CD8-positive, alpha-beta memory T cell (primary cell): Measurements from ENCODE around the gene KAZN. TPM values are rescaled to one million over a fixed set of nuclear protein-coding genes. Genes with fewer than 3 reads are reported as not detected.

Source experiments
- CTCF ChIA-PET: fragments of 350-600 bp; sonication (Branson Sonifier 250); formaldehyde crosslinking; loops from one replicate; lab custom pipeline; 2021; ENCODE audit warnings: antibody characterized with exemption; lab: Charles Lee
- POLR2A ChIA-PET: fragments of 350-600 bp; sonication (Branson Sonifier 250); formaldehyde crosslinking; loops from one replicate; lab custom pipeline; 2021; ENCODE audit warnings: antibody characterized with exemption; lab: Charles Lee
- DNase-seq, 5 donors: peaks; one replicate each; pipeline versions ENCODE4 v3.0.0 to v3.0.0-alpha.2; 2020 to 2022; ENCODE audit warnings: mixed read lengths in 1 of 5
- H3K27ac ChIP-seq: one replicate; pipeline ENCODE4 v1.7.0; 2013; ENCODE audit warnings: low read depth, mild to moderate bottlenecking, low read length, moderate library complexity
- H3K27me3 ChIP-seq: 2 replicates; pipeline ENCODE4 v1.7.0; 2013; ENCODE audit warnings: low read length, mild to moderate bottlenecking; ENCODE audit not compliant: insufficient read depth, poor library complexity, severe bottlenecking
- H3K36me3 ChIP-seq: 2 replicates; pipeline ENCODE4 v1.7.0; 2013; ENCODE audit warnings: mild to moderate bottlenecking, low read length, moderate library complexity; ENCODE audit not compliant: insufficient read depth
- H3K4me1 ChIP-seq: 2 replicates; pipeline ENCODE4 v1.7.0; 2013; ENCODE audit warnings: mild to moderate bottlenecking, low read length, moderate library complexity; ENCODE audit not compliant: insufficient read depth
- H3K4me3 ChIP-seq: 2 replicates; pipeline ENCODE4 v1.7.0; 2013; ENCODE audit warnings: mild to moderate bottlenecking, low read length
- H3K9me3 ChIP-seq: 2 replicates; pipeline ENCODE4 v1.7.0; 2013; ENCODE audit warnings: mild to moderate bottlenecking, low read length
- H3K27ac Mint-ChIP-seq, 8 donors: one replicate each; pipeline ENCODE4 v1.8.0; 2020 to 2021; ENCODE audit warnings: mixed read lengths in 8 of 8, mild to moderate bottlenecking in 6 of 8, inconsistent platforms in 3 of 8, moderate library complexity in 3 of 8
- H3K27me3 Mint-ChIP-seq, 2 donors: one replicate each; pipeline ENCODE4 v1.8.0; 2020 to 2021; ENCODE audit warnings: mixed read lengths in 2 of 2, mild to moderate bottlenecking in 1 of 2, moderate library complexity in 1 of 2
- H3K36me3 Mint-ChIP-seq, 3 donors: one replicate each; pipeline ENCODE4 v1.8.0; 2020 to 2021; ENCODE audit warnings: mixed read lengths in 3 of 3, inconsistent platforms in 1 of 3, mild to moderate bottlenecking in 1 of 3
- H3K4me1 Mint-ChIP-seq, 3 donors: one replicate each; pipeline ENCODE4 v1.8.0; 2020 to 2021; ENCODE audit warnings: mixed read lengths in 3 of 3, inconsistent platforms in 1 of 3, mild to moderate bottlenecking in 1 of 3
- H3K4me3 Mint-ChIP-seq, 7 donors: one replicate each; pipeline ENCODE4 v1.8.0; 2020 to 2021; ENCODE audit warnings: mixed read lengths in 7 of 7, mild to moderate bottlenecking in 6 of 7, moderate library complexity in 4 of 7, inconsistent platforms in 2 of 7
- H3K9me3 Mint-ChIP-seq, 5 donors: one replicate each; pipeline ENCODE4 v1.8.0; 2020 to 2022; ENCODE audit warnings: mixed read lengths in 5 of 5, mild to moderate bottlenecking in 3 of 5, moderate library complexity in 2 of 5, inconsistent platforms in 1 of 5
- polyA plus RNA-seq: library from polyadenylated mRNA; unstranded; fragments of 300-500 nt; fragmentation: Illumina TruSeq; gene quantifications from one replicate; pipeline ENCODE4 v1.2.3, GENCODE V29; 2021
- total RNA-seq, 2 experiments: library from RNA; stranded (reverse); gene quantifications; one replicate each; pipeline ENCODE4 v1.2.3, GENCODE V29; 2021

The KAZN gene
- total and polyA plus RNA-seq, 3 experiments from 2014 or later, result 0.15 to 0.35 (median 0.18) TPM

DNA sequence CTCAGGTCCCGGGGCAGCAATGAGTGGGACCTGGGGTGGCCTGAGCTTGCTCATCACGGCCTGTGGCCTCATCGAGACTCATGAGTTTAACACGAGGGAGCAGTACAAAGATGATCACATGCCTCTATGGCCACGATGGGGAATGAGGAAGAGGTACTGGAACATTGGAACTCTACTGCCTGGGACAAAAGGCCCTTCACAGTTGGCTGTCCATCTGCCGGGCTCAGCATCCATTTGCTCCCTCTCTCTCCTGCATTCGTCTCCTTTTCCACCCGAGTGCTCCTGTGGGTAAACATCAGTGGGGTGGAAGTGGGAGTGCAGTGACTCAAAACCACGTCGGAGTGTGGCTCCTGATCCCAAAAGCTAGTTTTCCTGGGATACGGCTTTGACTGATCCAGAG lies 124.9 kb downstream of the KAZN start:
- CTCF ChIA-PET, result no interaction called here
- peaks cover 0 to 5% (median 3%) of the 10 kb centered on the region in 5 donors for H3K9me3 Mint-ChIP-seq
- H3K36me3 ChIP-seq, result no peaks in the 10 kb centered on the region

GRCh38 chr1:14724246-14724645 lies 125.8 kb downstream of the KAZN start:
- Mint-ChIP-seq H3K36me3 (no peaks in the 10 kb centered on the region), H3K4me1 (no peaks in the 10 kb centered on the region), H3K9me3 (peaks cover 0 to 5% (median 1%) of the 10 kb centered on the region in 5 donors), H3K27ac (no peak overlapping the region), H3K27me3 (peaks cover 1 to 3% of the 10 kb centered on the region in 2 donors), H3K4me3 (no peak overlapping the region)
- DNase-seq, result no peak
- H3K27me3 ChIP-seq, result no peaks in the 10 kb centered on the region
- H3K4me3 ChIP-seq, result no peak overlapping the region
- H3K9me3 ChIP-seq, result no peaks in the 10 kb centered on the region
- no peaks in the 10 kb centered on the region for H3K4me1 ChIP-seq
- ChIA-PET CTCF (no interaction called here), POLR2A (no interaction called here)
- H3K36me3 ChIP-seq, result no peaks in the 10 kb centered on the region
- no peak overlapping the region for H3K27ac ChIP-seq

More for the DNA sequence above, 124.9 kb downstream of the KAZN start:
- H3K27ac Mint-ChIP-seq, result no peak overlapping the region
- H3K4me1 Mint-ChIP-seq, result no peaks in the 10 kb centered on the region
- no peaks in the 10 kb centered on the region for H3K4me1 ChIP-seq
- H3K27me3 Mint-ChIP-seq, result peaks cover 1 to 3% of the 10 kb centered on the region in 2 donors
- DNase-seq, result no peak
- POLR2A ChIA-PET, result no interaction called here
- no peak overlapping the region for H3K27ac ChIP-seq
- H3K4me3 Mint-ChIP-seq, result no peak overlapping the region
- H3K9me3 ChIP-seq, result no peaks in the 10 kb centered on the region
- H3K27me3 ChIP-seq, result no peaks in the 10 kb centered on the region
- no peaks in the 10 kb centered on the region for H3K36me3 Mint-ChIP-seq
- no peak overlapping the region for H3K4me3 ChIP-seq

DNA sequence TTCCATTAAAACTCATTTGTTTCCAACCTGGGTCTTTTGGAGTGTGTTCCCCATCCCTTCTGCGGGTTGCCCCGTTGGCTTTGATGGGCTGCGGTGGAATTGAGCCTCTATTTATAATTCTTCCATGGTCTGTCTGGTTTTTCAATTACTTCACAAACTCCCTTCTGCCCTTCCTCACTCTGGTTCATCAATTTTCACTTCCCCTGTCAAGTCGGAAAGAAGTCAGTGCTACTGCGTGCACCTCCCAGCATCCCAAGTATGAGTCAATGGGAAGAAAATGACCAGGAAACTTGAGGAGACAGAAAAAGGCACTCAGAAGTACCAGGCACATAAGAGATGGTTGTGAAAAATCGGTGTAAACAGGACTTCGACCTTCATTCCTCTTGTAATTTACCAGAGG lies 126.2 kb downstream of the KAZN start:
- H3K36me3 ChIP-seq, result no peaks in the 10 kb centered on the region
- no peaks in the 10 kb centered on the region for H3K4me1 Mint-ChIP-seq
- H3K9me3 Mint-ChIP-seq, result peaks cover 0 to 5% (median 0%) of the 10 kb centered on the region in 5 donors
- ChIA-PET CTCF (no interaction called here), POLR2A (no interaction called here)
- no peaks in the 10 kb centered on the region for H3K36me3 Mint-ChIP-seq
- H3K27me3 Mint-ChIP-seq, result peaks cover 1 to 3% of the 10 kb centered on the region in 2 donors
- no peak for DNase-seq
- no peak overlapping the region for H3K27ac Mint-ChIP-seq
- H3K4me3 ChIP-seq, result no peak overlapping the region
- no peaks in the 10 kb centered on the region for H3K4me1 ChIP-seq
- no peak overlapping the region for H3K27ac ChIP-seq
- H3K9me3 ChIP-seq, result no peaks in the 10 kb centered on the region
- no peaks in the 10 kb centered on the region for H3K27me3 ChIP-seq
- no peak overlapping the region for H3K4me3 Mint-ChIP-seq

DNA sequence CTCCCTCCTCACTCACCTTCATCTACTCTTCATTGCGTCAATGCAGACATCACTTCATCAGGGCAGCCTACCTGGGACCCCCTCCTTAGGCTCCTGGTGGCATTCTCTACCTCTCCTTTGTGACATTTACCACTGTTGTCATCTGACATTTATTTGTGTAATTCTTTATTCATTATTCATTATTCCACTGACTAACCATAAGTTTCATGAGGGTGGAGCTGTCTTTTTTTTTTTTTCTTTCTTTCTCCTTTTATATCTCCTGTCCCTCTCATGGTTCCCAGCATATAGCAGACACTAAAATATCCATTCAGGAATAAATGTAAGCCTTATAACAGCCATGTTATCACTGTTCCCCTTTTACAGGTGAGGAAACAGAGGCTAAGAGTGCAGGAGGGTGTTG lies 126.8 kb downstream of the KAZN start:
- Mint-ChIP-seq H3K4me3 (no peak overlapping the region), H3K4me1 (no peaks in the 10 kb centered on the region), H3K36me3 (no peaks in the 10 kb centered on the region), H3K27ac (no peak overlapping the region), H3K27me3 (peaks cover 1 to 3% of the 10 kb centered on the region in 2 donors), H3K9me3 (peaks cover 0 to 5% (median 0%) of the 10 kb centered on the region in 5 donors)
- no peak for DNase-seq
- no peak overlapping the region for H3K4me3 ChIP-seq
- H3K36me3 ChIP-seq, result no peaks in the 10 kb centered on the region
- H3K27me3 ChIP-seq, result no peaks in the 10 kb centered on the region
- ChIA-PET POLR2A (no interaction called here), CTCF (no interaction called here)
- no peaks in the 10 kb centered on the region for H3K9me3 ChIP-seq
- no peak overlapping the region for H3K27ac ChIP-seq
- H3K4me1 ChIP-seq, result no peaks in the 10 kb centered on the region

GRCh38 chr1:14725695-14726094 lies 127.2 kb downstream of the KAZN start:
- POLR2A ChIA-PET, result no interaction called here
- H3K27ac ChIP-seq, result no peak overlapping the region
- Mint-ChIP-seq H3K9me3 (peaks cover 0 to 3% (median 0%) of the 10 kb centered on the region in 5 donors), H3K36me3 (no peaks in the 10 kb centered on the region), H3K4me1 (no peaks in the 10 kb centered on the region), H3K4me3 (no peak overlapping the region), H3K27me3 (peaks cover 1 to 3% of the 10 kb centered on the region in 2 donors), H3K27ac (no peak overlapping the region)
- H3K4me1 ChIP-seq, result no peaks in the 10 kb centered on the region
- no peaks in the 10 kb centered on the region for H3K36me3 ChIP-seq
- no peak for DNase-seq
- CTCF ChIA-PET, result no interaction called here
- no peaks in the 10 kb centered on the region for H3K27me3 ChIP-seq
- no peak overlapping the region for H3K4me3 ChIP-seq
- no peaks in the 10 kb centered on the region for H3K9me3 ChIP-seq

- Histone ChIP-seq H3K36me3 (no peaks in the 10 kb centered on the region), H3K27ac (no peak overlapping the region), H3K4me3 (no peak overlapping the region), H3K27me3 (no peaks in the 10 kb centered on the region), H3K4me1 (no peaks in the 10 kb centered on the region), H3K9me3 (no peaks in the 10 kb centered on the region)
- no peak for DNase-seq
- no peaks in the 10 kb centered on the region for H3K4me1 Mint-ChIP-seq
- ChIA-PET CTCF (no interaction called here), POLR2A (no interaction called here)
- no peak overlapping the region for H3K4me3 Mint-ChIP-seq
- H3K9me3 Mint-ChIP-seq, result peaks cover 0 to 2% (median 0%) of the 10 kb centered on the region in 5 donors
- no peak overlapping the region for H3K27ac Mint-ChIP-seq
- H3K36me3 Mint-ChIP-seq, result no peaks in the 10 kb centered on the region
- peaks cover 1 to 3% of the 10 kb centered on the region in 2 donors for H3K27me3 Mint-ChIP-seq
These were observed 128.1 kb downstream of the KAZN start for GRCh38 chr1:14726606-14727005.

DNA sequence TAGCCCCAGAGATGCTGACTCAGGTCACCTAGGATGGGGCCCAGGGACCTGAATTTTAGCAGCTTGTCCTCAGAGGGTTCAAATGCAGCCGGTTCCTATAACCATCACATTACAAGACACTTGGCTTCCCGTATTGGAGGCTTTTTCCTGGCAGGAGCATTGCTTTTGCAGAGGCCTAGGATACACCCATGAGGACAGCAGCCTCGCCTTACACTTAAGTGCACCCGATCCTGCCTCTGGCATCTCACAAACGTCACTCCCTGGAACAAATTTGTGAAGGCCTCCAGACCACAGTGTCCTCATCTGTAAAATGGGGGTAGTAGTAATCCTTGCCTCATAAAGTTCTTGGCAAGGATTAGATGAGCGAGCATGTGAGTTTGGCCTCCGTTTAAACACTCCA lies 130.0 kb downstream of the KAZN start:
- no peaks in the 10 kb centered on the region for H3K27me3 Mint-ChIP-seq
- Histone ChIP-seq H3K4me1 (no peaks in the 10 kb centered on the region), H3K4me3 (no peak overlapping the region), H3K27ac (no peak overlapping the region), H3K27me3 (no peaks in the 10 kb centered on the region), H3K36me3 (no peaks in the 10 kb centered on the region), H3K9me3 (no peaks in the 10 kb centered on the region)
- H3K27ac Mint-ChIP-seq, result no peak overlapping the region
- peaks cover 0 to 2% (median 0%) of the 10 kb centered on the region in 5 donors for H3K9me3 Mint-ChIP-seq
- H3K36me3 Mint-ChIP-seq, result no peaks in the 10 kb centered on the region
- no peak for DNase-seq
- H3K4me1 Mint-ChIP-seq, result no peaks in the 10 kb centered on the region
- H3K4me3 Mint-ChIP-seq, result no peak overlapping the region
- ChIA-PET POLR2A (no interaction called here), CTCF (no interaction called here)

DNA sequence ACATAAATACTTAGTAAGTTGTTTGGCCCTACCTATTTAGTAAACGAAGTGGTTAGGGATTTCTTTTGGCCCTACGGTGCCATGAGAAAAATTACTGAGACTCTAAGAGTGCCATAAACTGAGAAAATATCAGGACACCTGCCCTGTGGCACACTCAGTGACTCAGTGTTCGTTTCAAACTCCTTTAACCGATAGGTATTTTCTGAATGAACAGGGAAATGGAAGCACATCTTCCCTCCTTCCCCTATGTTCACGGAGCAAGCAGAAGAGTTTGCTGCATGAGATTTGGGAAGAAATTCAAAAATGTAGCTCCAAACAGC lies 134.2 kb downstream of the KAZN start:
- ChIA-PET CTCF (no interaction called here), POLR2A (no interaction called here)
- H3K27me3 Mint-ChIP-seq, result peaks cover 8 to 19% of the 10 kb centered on the region in 2 donors
- H3K4me3 ChIP-seq, result no peak overlapping the region
- H3K4me1 Mint-ChIP-seq, result no peaks in the 10 kb centered on the region
- H3K4me3 Mint-ChIP-seq, result no peak overlapping the region
- no peaks in the 10 kb centered on the region for H3K9me3 ChIP-seq
- no peaks in the 10 kb centered on the region for H3K36me3 ChIP-seq
- no peaks in the 10 kb centered on the region for H3K4me1 ChIP-seq
- no peak for DNase-seq
- H3K27ac Mint-ChIP-seq, result no peak overlapping the region
- no peak overlapping the region for H3K27ac ChIP-seq
- H3K27me3 ChIP-seq, result no peaks in the 10 kb centered on the region
- H3K9me3 Mint-ChIP-seq, result peaks cover 0 to 6% (median 0%) of the 10 kb centered on the region in 5 donors
- H3K36me3 Mint-ChIP-seq, result no peaks in the 10 kb centered on the region
